T-cell (primary cell): ENCODE results near the gene PHF20. TPM values are rescaled to one million over a fixed set of nuclear protein-coding genes. Genes with fewer than 3 reads are reported as not detected.
"Not testable (repeated sequence)": the region's sequence is repeated elsewhere in the genome, so short reads cannot be mapped to it uniquely, and the experiment has no call there.

Experiments used
- ATAC-seq, 4 experiments: fragments of 200-7000 bp in 3 of 4; fragments of 150-1000 bp in 1 of 4; cut with Tn5 transposase; replicated peaks in 1 of 4; 1 replicate in 3 of 4; 2 replicates in 1 of 4; pipeline ENCODE4 v1.10.0; 2021; ENCODE audit warnings: moderate library complexity in 3 of 4, mild to moderate bottlenecking in 2 of 4, moderate number of reproducible peaks in 1 of 4
- CTCF ChIA-PET, 2 donors: fragments of 300-600 bp; sonication (Branson Sonifier 250); formaldehyde crosslinking; loops; one replicate each; lab custom pipeline; 2022; ENCODE audit warnings: antibody characterized with exemption in 2 of 2; lab: Charles Lee
- POLR2A ChIA-PET, 2 donors: fragments of 300-600 bp; sonication (Branson Sonifier 250); formaldehyde crosslinking; loops; one replicate each; lab custom pipeline; 2022; ENCODE audit warnings: antibody characterized with exemption in 2 of 2; lab: Charles Lee
- DNase-seq, 35 experiments: peaks; one replicate each; pipeline versions ENCODE4 v3.0.0 to v3.0.0-alpha.2; 2013 to 2023
- H3K27ac ChIP-seq: one replicate; pipeline ENCODE4 v1.5.1; 2013; ENCODE audit warnings: low read length
- H3K27me3 ChIP-seq, 2 experiments: replicated peaks in 1 of 2; 1 replicate in 1 of 2; 2 replicates in 1 of 2; pipeline versions ENCODE4 v1.6.1 to v1.7.0; 2013; ENCODE audit warnings: low read length in 1 of 2, mixed read lengths in 1 of 2; ENCODE audit not compliant: control insufficient read depth in 2 of 2, insufficient read depth in 2 of 2; ENCODE audit errors: extremely low read depth in 1 of 2
- H3K36me3 ChIP-seq, 2 donors: 1 replicate in 1 of 2; 2 replicates in 1 of 2; pipeline versions ENCODE4 v1.6.1 to v1.7.0; 2013; ENCODE audit warnings: low read length in 1 of 2; ENCODE audit not compliant: control insufficient read depth in 2 of 2, insufficient read depth in 1 of 2; ENCODE audit errors: extremely low read depth in 1 of 2
- H3K4me1 ChIP-seq, 2 experiments: 1 replicate in 1 of 2; 2 replicates in 1 of 2; pipeline versions ENCODE4 v1.6.1 to v1.7.0; 2013; ENCODE audit warnings: low read length in 2 of 2, mixed read lengths in 1 of 2; ENCODE audit not compliant: insufficient read depth in 2 of 2, control insufficient read depth in 1 of 2; ENCODE audit errors: extremely low read depth in 1 of 2
- H3K4me3 ChIP-seq, 2 donors: 1 replicate in 1 of 2; 2 replicates in 1 of 2; pipeline versions ENCODE4 v1.5.1 to v1.7.0; 2013; ENCODE audit warnings: mild to moderate bottlenecking in 2 of 2, low read length in 1 of 2, moderate library complexity in 1 of 2; ENCODE audit not compliant: control insufficient read depth in 1 of 2; ENCODE audit errors: extremely low read depth in 1 of 2
- H3K9me3 ChIP-seq: 2 replicates; pipeline ENCODE4 v1.7.0; 2013
- H3K27ac Mint-ChIP-seq, 2 donors: one replicate each; pipeline ENCODE4 v1.8.0; 2020 to 2021; ENCODE audit warnings: mild to moderate bottlenecking in 2 of 2, mixed read lengths in 2 of 2
- H3K27me3 Mint-ChIP-seq, 2 donors: one replicate each; pipeline ENCODE4 v1.8.0; 2021 to 2022; ENCODE audit warnings: mixed read lengths in 2 of 2
- H3K36me3 Mint-ChIP-seq: one replicate; pipeline ENCODE4 v1.8.0; 2021; ENCODE audit warnings: mixed read lengths
- H3K4me1 Mint-ChIP-seq, 3 donors: one replicate each; pipeline ENCODE4 v1.8.0; 2020 to 2022; ENCODE audit warnings: mixed read lengths in 3 of 3, mild to moderate bottlenecking in 1 of 3
- H3K4me3 Mint-ChIP-seq, 3 donors: one replicate each; pipeline ENCODE4 v1.8.0; 2020 to 2022; ENCODE audit warnings: mild to moderate bottlenecking in 3 of 3, mixed read lengths in 3 of 3, moderate library complexity in 3 of 3
- H3K9me3 Mint-ChIP-seq, 3 donors: one replicate each; pipeline ENCODE4 v1.8.0; 2020 to 2022; ENCODE audit warnings: mixed read lengths in 3 of 3
- WGBS: methylation state at CpG from one replicate; pipeline ENCODE4 v1.1.5; 2013; ENCODE audit warnings: missing lambda C conversion rate; ENCODE audit not compliant: insufficient coverage; 5-methylcytosine and 5-hydroxymethylcytosine counted together
- total RNA-seq, 35 experiments: library from RNA in 6 of 35; stranded (reverse) in 6 of 35; fragments of 120-200 nt in 1 of 35; gene quantifications; one replicate each; pipeline versions ENCODE4 v1.2.1 to v1.2.4 and lab custom pipeline; 2013 to 2026

Gene PHF20
- total RNA-seq, 5 donors from 2014 or later (not counting 1 experiment from before 2014, with no cell fraction given) = 67.8 to 174 (median 68.9) TPM

- H3K4me3 Mint-ChIP-seq, H3K27me3 ChIP-seq, H3K36me3 Mint-ChIP-seq, H3K9me3 Mint-ChIP-seq, CTCF ChIA-PET, DNase-seq, H3K27me3 Mint-ChIP-seq, H3K4me3 ChIP-seq, ATAC-seq, H3K9me3 ChIP-seq, H3K27ac Mint-ChIP-seq, H3K27ac ChIP-seq: not testable (repeated sequence)
- Histone ChIP-seq H3K36me3 (peaks cover 0 to 27% of the 10 kb centered on the region in 2 donors), H3K4me1 (peaks cover 0 to 22% of the 10 kb centered on the region in 2 experiments)
- H3K4me1 Mint-ChIP-seq = peaks cover 9 to 25% (median 24%) of the 10 kb centered on the region in 3 donors
- POLR2A ChIA-PET = interaction anchor here (0.7 to 1.3 kb wide), 2 partner anchors 12 to 44 kb away, joined by 3 to 7 read pairs; no protein-coding TSS in a partner anchor
- 100% methylated on average over 2 of the region's 12 CpGs for WGBS
Observed at GRCh38 chr20:35783811-35784210, 12.0 kb downstream of the PHF20 start.

- peaks cover 0 to 24% of the 10 kb centered on the region in 2 donors for H3K36me3 ChIP-seq
- H3K9me3 Mint-ChIP-seq, ATAC-seq, CTCF ChIA-PET, H3K27ac Mint-ChIP-seq, H3K4me3 Mint-ChIP-seq, H3K4me3 ChIP-seq, H3K27me3 Mint-ChIP-seq, DNase-seq, H3K36me3 Mint-ChIP-seq, H3K27ac ChIP-seq, H3K9me3 ChIP-seq, H3K27me3 ChIP-seq: not testable (repeated sequence)
- no CpG with 5 or more reads among the region's 4 CpGs for WGBS
- POLR2A ChIA-PET = interaction anchor here in 1 of 2 donors (0.6 kb wide), 1 partner anchor 10 kb away, joined by 4 read pairs; no protein-coding TSS in a partner anchor
- peaks cover 0 to 21% (median 19%) of the 10 kb centered on the region in 3 donors for H3K4me1 Mint-ChIP-seq
- H3K4me1 ChIP-seq = peaks cover 0 to 17% of the 10 kb centered on the region in 2 experiments
Observed at GRCh38 chr20:35785541-35785940, 13.7 kb downstream of the PHF20 start.

DNA sequence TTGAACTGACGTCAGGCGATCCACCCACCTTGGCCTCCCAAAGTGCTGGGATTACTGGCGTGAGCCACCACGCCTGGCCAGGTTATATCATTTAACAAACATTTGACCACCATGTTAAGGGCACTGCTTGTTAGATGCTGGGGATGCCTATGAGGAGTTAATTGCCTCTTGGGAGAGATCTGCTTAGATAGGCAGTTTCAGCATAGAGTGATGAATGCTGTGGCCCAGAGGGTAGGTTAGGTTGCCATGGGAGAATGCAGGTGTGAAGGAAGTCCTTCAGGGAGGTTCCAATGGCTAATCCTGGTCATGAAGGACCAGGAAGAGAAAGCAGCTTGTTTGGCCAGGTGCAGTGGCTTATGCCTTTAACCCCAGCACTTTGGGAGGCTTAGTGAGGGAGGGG is 17.0 kb downstream of the PHF20 start:
- ChIA-PET POLR2A (interaction anchor here (0.6 to 0.7 kb wide), 2 partner anchors 16 to 49 kb away, joined by 3 to 4 read pairs; no protein-coding TSS in a partner anchor), CTCF (no interaction called here)
- no peak overlapping the region for H3K4me3 Mint-ChIP-seq
- no peaks in the 10 kb centered on the region for H3K27me3 Mint-ChIP-seq
- Histone ChIP-seq H3K4me1 (peaks cover 8 to 10% of the 10 kb centered on the region in 2 experiments), H3K27me3 (no peaks in the 10 kb centered on the region), H3K9me3 (no peaks in the 10 kb centered on the region), H3K27ac (no peak overlapping the region), H3K36me3 (peaks cover 0 to 10% of the 10 kb centered on the region in 2 donors), H3K4me3 (no peak overlapping the region)
- ATAC-seq (no peak), DNase-seq (no peak)
- peaks cover 23 to 28% (median 25%) of the 10 kb centered on the region in 3 donors for H3K4me1 Mint-ChIP-seq
- H3K36me3 Mint-ChIP-seq = peaks cover 3% of the 10 kb centered on the region
- WGBS = no CpG with 5 or more reads among the region's 4 CpGs
- H3K27ac Mint-ChIP-seq = no peak overlapping the region
- no peaks in the 10 kb centered on the region for H3K9me3 Mint-ChIP-seq

DNA sequence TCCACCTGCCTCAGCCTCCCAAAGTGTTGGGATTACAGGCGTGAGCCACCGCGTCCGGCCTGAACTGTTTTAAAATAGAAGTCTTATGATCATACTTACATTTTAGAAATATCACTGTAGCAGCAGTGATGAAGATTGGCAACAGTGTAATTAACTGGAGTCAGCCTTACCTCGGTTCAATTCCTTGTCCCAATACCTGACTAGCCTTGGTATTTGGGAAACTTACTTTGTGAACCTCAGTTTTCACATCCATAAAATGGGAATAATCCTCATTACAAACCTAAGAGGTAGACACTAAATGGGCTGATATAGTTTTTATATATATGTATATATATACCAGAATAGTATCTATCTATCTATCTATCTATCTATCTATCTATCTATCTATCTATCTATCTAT is 19.3 kb downstream of the PHF20 start:
- Histone ChIP-seq H3K4me1 (peaks cover 8 to 11% of the 10 kb centered on the region in 2 experiments), H3K9me3 (no peaks in the 10 kb centered on the region), H3K27me3 (no peaks in the 10 kb centered on the region), H3K4me3 (no peak overlapping the region), H3K36me3 (peaks cover 0 to 5% of the 10 kb centered on the region in 2 donors), H3K27ac (no peak overlapping the region)
- no peak for DNase-seq
- WGBS = no CpG with 5 or more reads among the region's 5 CpGs
- Mint-ChIP-seq H3K4me3 (no peak overlapping the region), H3K9me3 (no peaks in the 10 kb centered on the region), H3K27me3 (no peaks in the 10 kb centered on the region), H3K4me1 (peaks cover 33 to 40% (median 35%) of the 10 kb centered on the region in 3 donors), H3K36me3 (peaks cover 6% of the 10 kb centered on the region), H3K27ac (no peak overlapping the region)
- CTCF ChIA-PET = no interaction called here
- POLR2A ChIA-PET = interaction anchor here in 1 of 2 donors (0.7 kb wide), 1 partner anchor 8 kb away, joined by 4 read pairs; no protein-coding TSS in a partner anchor
- ATAC-seq = no peak

DNA sequence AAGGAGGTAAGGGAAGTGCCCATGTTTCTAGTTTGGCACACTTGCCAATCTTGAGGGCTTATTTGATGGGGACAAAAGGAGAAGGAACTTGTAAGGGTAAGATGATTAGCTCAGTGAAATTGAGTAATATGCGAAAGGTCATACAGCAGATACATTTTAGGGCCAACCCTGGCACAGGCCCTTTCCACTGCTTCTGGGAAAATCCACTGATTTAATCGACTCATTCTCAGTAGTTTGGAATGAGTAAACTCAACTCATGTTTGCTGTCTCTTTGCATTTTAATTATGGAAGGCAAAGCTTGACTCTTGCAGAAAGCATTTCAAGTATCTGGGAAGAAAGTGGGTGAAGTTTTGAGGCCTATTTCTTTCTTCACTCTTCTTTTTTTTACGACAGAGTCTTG is 20.0 kb downstream of the PHF20 start:
- Histone ChIP-seq H3K4me1 (peaks cover 8 to 16% of the 10 kb centered on the region in 2 experiments), H3K27ac (no peak overlapping the region), H3K4me3 (no peak overlapping the region), H3K36me3 (peaks cover 0 to 5% of the 10 kb centered on the region in 2 donors), H3K27me3 (no peaks in the 10 kb centered on the region), H3K9me3 (no peaks in the 10 kb centered on the region)
- Mint-ChIP-seq H3K4me3 (no peak overlapping the region), H3K27ac (no peak overlapping the region), H3K36me3 (peaks cover 6% of the 10 kb centered on the region), H3K4me1 (peaks cover 37 to 45% (median 40%) of the 10 kb centered on the region in 3 donors), H3K9me3 (no peaks in the 10 kb centered on the region), H3K27me3 (no peaks in the 10 kb centered on the region)
- ATAC-seq (no peak), DNase-seq (no peak)
- no CpG with 5 or more reads among the region's 3 CpGs for WGBS
- CTCF ChIA-PET = no interaction called here
- POLR2A ChIA-PET = interaction anchor here in 1 of 2 donors (0.6 to 0.8 kb wide), 2 partner anchors 30 to 64 kb away, joined by 6 to 7 read pairs; no protein-coding TSS in a partner anchor

GRCh38 chr20:35792740-35793139 is 20.9 kb downstream of the PHF20 start:
- WGBS = 87% methylated on average over 3 of the region's 4 CpGs
- H3K4me1 ChIP-seq = peaks cover 8 to 20% of the 10 kb centered on the region in 2 experiments
- Mint-ChIP-seq H3K27ac (peak overlapping the region in 1 of 2 donors; percentile 69), H3K36me3 (peaks cover 6% of the 10 kb centered on the region), H3K4me1 (peaks cover 36 to 46% (median 40%) of the 10 kb centered on the region in 3 donors), H3K9me3 (no peaks in the 10 kb centered on the region), H3K4me3 (peak overlapping the region in 1 of 3 donors; percentile 17), H3K27me3 (no peaks in the 10 kb centered on the region)
- H3K27ac ChIP-seq = no peak overlapping the region
- ChIA-PET CTCF (interaction anchor here in 1 of 2 donors (0.7 kb wide), 1 partner anchor 76 kb away, joined by 6 read pairs; no protein-coding TSS in a partner anchor), POLR2A (interaction anchor here in 1 of 2 donors (0.6 to 0.7 kb wide), 2 partner anchors 20 to 89 kb away, joined by 3 to 5 read pairs; no protein-coding TSS in a partner anchor)
- H3K4me3 ChIP-seq = no peak overlapping the region
- H3K9me3 ChIP-seq = no peaks in the 10 kb centered on the region
- no peak for ATAC-seq
- no peaks in the 10 kb centered on the region for H3K27me3 ChIP-seq
- peaks cover 0 to 3% of the 10 kb centered on the region in 2 donors for H3K36me3 ChIP-seq
- no peak for DNase-seq
